ENCODE results near the gene BCL2L14. TPM values are rescaled to one million over a fixed set of nuclear protein-coding genes. Genes with fewer than 3 reads are reported as not detected.

BCL2L14 gene
- total and polyA plus RNA-seq, 2 of the 13 experiments (the other 11 are each of a cell fraction or from before 2014, with no cell fraction given) = 0.11 TPM; not detected in 1

GRCh38 chr12:12133259-12133658 is 62.5 kb downstream of the BCL2L14 start (continued):
- TF ChIP-seq ZBTB40 (IDR thresholded peaks at IDR 0.05) = no peak
- no peak for TF ChIP-seq ZBTB40 (CRISPR knock-in tag; IDR thresholded peaks at IDR 0.05)
- no peak for TF ChIP-seq FOXA3 (CRISPR knock-in tag; IDR thresholded peaks at IDR 0.05)
- no peak for TF ChIP-seq ATAD3A (CRISPR knock-in tag; IDR thresholded peaks at IDR 0.05)

- Histone ChIP-seq H3K27ac (ENCODE audit: extremely low read length, insufficient read depth, low read length) (no peak overlapping the region), H2AFZ (ENCODE audit: low read length) (no peak overlapping the region), H3K79me2 (ENCODE audit: insufficient read depth, low read length) (no peaks in the 10 kb centered on the region), H3K9ac (ENCODE audit: insufficient read depth, low read depth, low read length) (no peak overlapping the region), H3K4me1 (ENCODE audit: insufficient read depth, low read length) (peaks cover 6% of the 10 kb centered on the region; the same call in 1 of the 2 replicates), H4K20me1 (ENCODE audit: insufficient read depth, low read length) (no peaks in the 10 kb centered on the region), H3K27me3 (ENCODE audit: control insufficient read depth in 1 of 2, insufficient read depth in 2 of 2, low read length in 2 of 2) (no peaks in the 10 kb centered on the region), H3K36me3 (replicated peaks in 1 of 2; ENCODE audit: control insufficient read depth in 1 of 2, insufficient read depth in 2 of 2, low read length in 2 of 2) (peaks cover 8 to 50% of the 10 kb centered on the region in 2 experiments), H3K4me2 (ENCODE audit: low read depth, low read length) (no peak overlapping the region), H3K4me3 (replicated peaks in 1 of 3; ENCODE audit: insufficient read depth in 1 of 3, low read depth in 2 of 3, low read length in 3 of 3) (no peak overlapping the region), H3K9me3 (ENCODE audit: low read length) (no peaks in the 10 kb centered on the region)
- ChIA-PET CTCF (ENCODE audit: low intra/inter-chr PET ratio, low total read pairs) (no interaction called here), POLR2A (no interaction called here)
- DNase-seq (ENCODE audit: low spot score) (no peak), FAIRE-seq (no peak), ATAC-seq (no peak)
- no TSS peak for BruUV-seq (replicated peaks)
- in situ Hi-C loops (cut with HindIII; ENCODE audit: extremely low pct_ligation_motif_present, low pct_unique_long_range_greater_than_20kb) = no loop called here
- intact Hi-C loops (cut with micrococcal nuclease; ENCODE audit: unreplicated experiment) = no loop called here
- 98% methylated on average over 5 of the region's 5 CpGs for WGBS (ENCODE audit: low lambda C conversion rate)
- no peak for TF ChIP-seq ZNF224 (CRISPR knock-in tag; IDR thresholded peaks at IDR 0.05)
- TF ChIP-seq ZNF275 (CRISPR knock-in tag; IDR thresholded peaks at IDR 0.05; ENCODE audit: borderline replicate concordance) = no peak
- peak; percentile 70 for TF ChIP-seq CEBPB (IDR thresholded peaks at IDR 0.05; ENCODE audit: borderline replicate concordance, low read depth, low read length)
These were observed 63.0 kb downstream of the BCL2L14 start for GRCh38 chr12:12133785-12134184.
